Natural killer cell treated with Interleukin-12 subunit alpha and Interleukin-12 subunit beta and Interleukin-15 and Interleukin-18, amount 100 ng/mL, for 72 hours (primary cell): ENCODE data around the gene CAPN2. TPM values are rescaled to one million over a fixed set of nuclear protein-coding genes. Genes with fewer than 3 reads are reported as not detected.
A peak's percentile ranks its signal among the peaks of the same experiment; 100 is the strongest.

Experiments
- ATAC-seq, 2 donors: fragments of 150-1000 bp; cut with Tn5 transposase in 1 of 2; sonication (Bioruptor Pico), chemical (Tn5 transposase) in 1 of 2; 2 replicates each; pipeline ENCODE4 v1.10.0; 2021
- DNase-seq: peaks from one replicate; pipeline ENCODE4 v3.0.0; 2022; ENCODE audit warnings: low spot score
- H3K27ac Mint-ChIP-seq, 2 donors: 1 replicate in 1 of 2; 2 replicates in 1 of 2; pipeline ENCODE4 v1.8.0; 2022; ENCODE audit warnings: mixed read lengths in 2 of 2, mild to moderate bottlenecking in 1 of 2, moderate library complexity in 1 of 2
- H3K27me3 Mint-ChIP-seq, 2 donors: 1 replicate in 1 of 2; 2 replicates in 1 of 2; pipeline ENCODE4 v1.8.0; 2022; ENCODE audit warnings: mixed read lengths in 2 of 2
- H3K36me3 Mint-ChIP-seq: one replicate; pipeline ENCODE4 v1.8.0; 2022; ENCODE audit warnings: mixed read lengths
- H3K4me1 Mint-ChIP-seq, 2 donors: 1 replicate in 1 of 2; 2 replicates in 1 of 2; pipeline ENCODE4 v1.8.0; 2022; ENCODE audit warnings: low read depth in 2 of 2, mixed read lengths in 2 of 2, mild to moderate bottlenecking in 1 of 2
- H3K4me3 Mint-ChIP-seq: one replicate; pipeline ENCODE4 v1.8.0; 2022; ENCODE audit warnings: mixed read lengths
- H3K9me3 Mint-ChIP-seq: 2 replicates; pipeline ENCODE4 v1.8.0; 2022; ENCODE audit warnings: mixed read lengths
- total RNA-seq, 2 donors: library from RNA; stranded (reverse); gene quantifications; one replicate each; pipeline ENCODE4 v1.2.3, GENCODE V29; 2022

Gene CAPN2
- total RNA-seq, 2 donors from 2014 or later: 29.2 to 39.1 TPM

DNA sequence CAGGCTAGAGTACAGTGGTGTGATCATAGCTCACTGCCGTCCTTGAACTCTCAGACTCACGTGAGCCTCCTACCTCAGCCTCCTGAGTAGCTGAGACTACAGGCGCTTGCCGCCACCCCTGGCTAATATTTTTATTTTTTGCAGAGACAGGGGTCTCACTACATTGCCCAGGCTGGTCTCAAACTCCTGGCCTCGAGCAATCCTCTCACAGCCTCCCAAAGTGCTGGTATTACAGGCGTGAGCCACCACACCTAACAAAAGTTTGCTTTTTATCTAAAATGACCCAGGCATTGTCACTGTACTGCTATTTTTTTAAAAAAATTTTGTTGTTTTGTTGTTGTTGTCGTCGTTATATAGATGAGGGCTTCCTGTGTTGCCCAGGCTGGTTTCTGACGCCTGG is 46.4 kb downstream of the CAPN2 start:
- no peak overlapping the region for H3K27ac Mint-ChIP-seq
- H3K27me3 Mint-ChIP-seq: no peaks in the 10 kb centered on the region
- H3K4me1 Mint-ChIP-seq: peaks cover 0 to 6% of the 10 kb centered on the region in 2 donors
- no peak overlapping the region for H3K4me3 Mint-ChIP-seq
- no peaks in the 10 kb centered on the region for H3K36me3 Mint-ChIP-seq
- no peaks in the 10 kb centered on the region for H3K9me3 Mint-ChIP-seq
- ATAC-seq (no peak), DNase-seq (no peak)

DNA sequence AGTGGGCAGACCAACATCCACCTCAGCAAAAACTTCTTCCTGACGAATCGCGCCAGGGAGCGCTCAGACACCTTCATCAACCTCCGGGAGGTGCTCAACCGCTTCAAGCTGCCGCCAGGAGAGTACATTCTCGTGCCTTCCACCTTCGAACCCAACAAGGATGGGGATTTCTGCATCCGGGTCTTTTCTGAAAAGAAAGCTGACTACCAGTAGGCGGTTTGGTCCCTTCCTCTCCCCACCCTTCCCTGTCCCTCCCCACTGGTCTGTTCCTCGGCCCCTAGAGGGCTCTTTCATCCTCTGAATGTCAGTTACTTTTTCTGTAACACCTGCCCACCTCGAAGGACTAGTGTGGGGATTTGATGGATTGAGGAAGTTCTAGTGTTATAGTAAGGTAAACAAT is 46.9 kb downstream of the CAPN2 start:
- H3K4me1 Mint-ChIP-seq: peaks cover 0 to 6% of the 10 kb centered on the region in 2 donors
- no peak overlapping the region for H3K4me3 Mint-ChIP-seq
- no peaks in the 10 kb centered on the region for H3K27me3 Mint-ChIP-seq
- ATAC-seq (no peak), DNase-seq (no peak)
- no peaks in the 10 kb centered on the region for H3K36me3 Mint-ChIP-seq
- H3K9me3 Mint-ChIP-seq: no peaks in the 10 kb centered on the region
- H3K27ac Mint-ChIP-seq: no peak overlapping the region

DNA sequence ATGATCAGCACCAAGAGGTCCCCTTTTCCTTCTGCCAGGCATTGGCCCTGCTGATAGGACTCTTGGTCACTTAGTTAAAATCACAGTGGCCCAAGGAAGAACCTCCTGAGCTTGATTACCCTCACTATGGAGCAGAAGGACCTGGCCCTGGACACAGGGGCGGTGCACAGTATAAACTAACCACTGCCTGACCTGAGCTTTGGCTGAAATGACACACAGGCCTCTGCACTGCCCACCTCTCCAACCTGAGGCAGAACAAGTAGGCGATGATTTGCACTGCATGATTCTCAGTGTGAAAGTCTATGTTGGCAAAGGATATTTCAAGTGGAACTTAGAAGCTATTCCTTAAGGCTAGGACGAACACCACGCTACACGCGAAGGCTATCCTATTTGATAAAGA is 48.5 kb downstream of the CAPN2 start:
- H3K36me3 Mint-ChIP-seq: no peaks in the 10 kb centered on the region
- DNase-seq (no peak), ATAC-seq (no peak)
- peaks cover 0 to 6% of the 10 kb centered on the region in 2 donors for H3K4me1 Mint-ChIP-seq
- H3K4me3 Mint-ChIP-seq: no peak overlapping the region
- H3K27me3 Mint-ChIP-seq: no peaks in the 10 kb centered on the region
- H3K27ac Mint-ChIP-seq: no peak overlapping the region
- no peaks in the 10 kb centered on the region for H3K9me3 Mint-ChIP-seq

DNA sequence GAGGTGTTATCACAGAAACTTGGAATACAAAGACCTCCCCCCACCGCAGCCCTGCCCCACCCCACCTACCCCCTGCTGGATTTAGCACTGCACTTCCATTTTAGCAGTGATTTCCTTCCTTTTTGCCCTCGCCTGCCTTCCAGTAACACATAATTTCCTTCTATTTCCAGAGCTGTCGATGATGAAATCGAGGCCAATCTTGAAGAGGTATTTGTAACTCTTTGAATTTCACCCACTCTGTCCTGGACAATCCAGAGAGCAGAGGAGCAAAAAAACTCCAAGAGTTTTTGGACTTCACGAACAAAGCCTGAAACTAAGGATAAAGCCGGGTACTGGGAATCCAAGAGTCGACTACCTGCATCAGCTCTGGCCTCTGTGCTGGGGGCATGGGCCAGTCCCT is 49.1 kb downstream of the CAPN2 start:
- no peak for DNase-seq
- Mint-ChIP-seq H3K27ac (peak overlapping the region in 1 of 2 donors; percentile 48), H3K36me3 (no peaks in the 10 kb centered on the region), H3K4me3 (no peak overlapping the region), H3K27me3 (no peaks in the 10 kb centered on the region), H3K9me3 (no peaks in the 10 kb centered on the region), H3K4me1 (peaks cover 0 to 9% of the 10 kb centered on the region in 2 donors)
- no peak for ATAC-seq

DNA sequence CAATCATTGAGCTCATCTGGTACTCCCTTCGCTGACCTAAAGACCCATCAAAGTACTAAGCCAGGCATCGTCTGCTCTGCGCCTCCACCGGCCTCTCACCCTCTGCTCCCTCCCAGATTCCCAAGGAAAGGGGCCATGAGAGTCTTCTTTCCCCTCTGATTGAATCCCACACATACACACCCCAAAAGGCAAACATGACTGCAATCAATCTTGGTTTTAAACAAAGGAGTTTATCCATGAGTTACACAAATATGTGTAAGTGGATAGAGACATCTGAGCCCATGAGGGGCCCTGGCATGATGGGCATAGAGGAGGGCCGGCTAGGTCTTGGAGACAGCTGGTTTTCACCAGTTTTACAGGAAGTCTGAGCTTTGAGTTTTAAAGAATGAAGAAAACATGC is 50.9 kb downstream of the CAPN2 start:
- Mint-ChIP-seq H3K4me1 (peaks cover 0 to 9% of the 10 kb centered on the region in 2 donors), H3K27me3 (no peaks in the 10 kb centered on the region), H3K36me3 (no peaks in the 10 kb centered on the region), H3K27ac (no peak overlapping the region), H3K9me3 (no peaks in the 10 kb centered on the region), H3K4me3 (no peak overlapping the region)
- no peak for DNase-seq
- ATAC-seq: no peak

DNA sequence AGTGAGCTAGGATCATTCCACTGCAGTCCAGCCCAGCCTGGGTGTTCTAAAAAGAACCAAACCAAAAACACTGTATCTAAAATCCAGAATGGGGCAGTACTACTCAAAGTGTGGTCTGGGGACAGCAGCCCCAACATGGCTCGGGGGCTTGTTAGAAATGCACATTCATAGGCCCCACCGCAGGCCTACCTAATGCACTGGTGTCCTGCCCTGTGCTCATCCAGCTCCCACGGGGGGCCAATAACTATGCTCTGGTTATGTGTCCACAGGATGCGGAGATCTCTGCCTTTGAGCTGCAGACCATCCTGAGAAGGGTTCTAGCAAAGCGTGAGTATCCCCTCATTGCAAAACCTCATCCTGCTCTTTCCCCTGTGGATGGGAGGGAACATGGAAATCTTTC is 51.5 kb downstream of the CAPN2 start:
- H3K9me3 Mint-ChIP-seq: no peaks in the 10 kb centered on the region
- no peak overlapping the region for H3K4me3 Mint-ChIP-seq
- ATAC-seq (no peak), DNase-seq (no peak)
- H3K36me3 Mint-ChIP-seq: no peaks in the 10 kb centered on the region
- no peak overlapping the region for H3K27ac Mint-ChIP-seq
- H3K27me3 Mint-ChIP-seq: no peaks in the 10 kb centered on the region
- H3K4me1 Mint-ChIP-seq: peaks cover 0 to 9% of the 10 kb centered on the region in 2 donors

DNA sequence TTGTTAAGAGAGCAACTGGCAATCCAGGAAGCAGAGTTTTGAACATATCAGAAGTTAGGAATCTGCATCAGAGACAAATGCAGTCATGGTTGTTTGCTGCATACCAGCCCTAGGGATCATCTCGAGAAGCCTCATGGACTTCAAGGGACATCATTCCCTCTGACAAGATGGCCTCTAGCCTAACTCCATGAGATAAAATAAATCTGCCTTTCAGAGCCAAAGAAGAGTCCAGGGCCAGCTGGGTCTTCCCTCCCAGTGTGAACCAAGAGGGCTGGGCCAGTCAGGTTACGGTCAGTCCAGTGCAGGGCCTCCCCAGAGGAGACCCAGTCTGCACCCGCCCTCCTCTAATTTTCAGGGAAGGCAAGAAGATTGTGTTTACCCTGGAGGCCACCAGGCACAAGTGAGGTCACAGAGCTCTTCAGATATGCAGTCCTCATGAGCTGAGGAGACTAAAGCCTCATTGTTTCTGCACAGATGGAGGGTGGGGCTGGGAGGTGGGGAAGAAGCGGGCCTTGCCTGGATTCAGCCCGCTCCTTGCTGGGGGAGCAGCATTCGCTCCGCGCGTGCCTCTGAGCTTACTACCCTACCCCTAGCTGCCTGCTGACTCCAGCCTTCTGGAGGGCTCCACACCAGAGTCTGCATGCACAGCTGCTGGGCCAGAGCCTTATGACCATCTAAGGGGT is 52.8 kb downstream of the CAPN2 start:
- H3K4me3 Mint-ChIP-seq: no peak overlapping the region

DNA sequence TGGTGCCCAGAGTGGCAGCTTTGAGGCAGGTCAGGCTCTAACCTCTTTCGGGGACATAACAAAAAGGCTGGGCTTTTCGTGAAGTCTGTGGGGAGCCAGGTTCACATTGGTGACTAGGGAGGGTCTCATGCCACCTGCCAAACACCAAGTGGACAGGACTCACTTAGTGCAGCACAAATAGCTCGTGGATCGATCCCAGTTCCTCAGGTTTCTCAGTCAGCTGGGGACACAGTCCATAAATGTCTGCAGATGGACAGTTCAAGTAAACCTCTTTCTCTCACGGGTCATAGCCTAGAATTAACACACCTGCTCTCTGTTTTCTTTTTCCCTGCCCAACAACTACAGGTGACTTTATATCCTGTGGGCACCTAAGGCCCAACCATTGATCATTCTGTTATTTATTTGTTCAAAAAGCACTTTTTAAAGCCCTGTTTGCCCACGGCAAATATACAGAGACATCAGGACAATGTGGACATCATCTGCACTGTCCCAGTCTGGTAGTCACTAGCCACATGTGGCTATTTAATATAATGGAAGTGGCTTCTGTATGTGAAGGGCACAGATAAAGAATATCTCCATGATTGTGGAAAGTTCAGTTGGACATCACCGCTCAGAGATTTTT is 53.5 kb downstream of the CAPN2 start:
- Mint-ChIP-seq H3K4me3 (no peak overlapping the region), H3K27me3 (no peaks in the 10 kb centered on the region), H3K9me3 (no peaks in the 10 kb centered on the region), H3K27ac (peak overlapping the region in 1 of 2 donors; percentile 38), H3K36me3 (peaks cover 10% of the 10 kb centered on the region), H3K4me1 (peaks cover 0 to 10% of the 10 kb centered on the region in 2 donors)
- DNase-seq: no peak
- ATAC-seq: no peak

More for the DNA sequence above, 52.8 kb downstream of the CAPN2 start:
- ATAC-seq (peak; percentile 36 to 53), DNase-seq (no peak)
- H3K36me3 Mint-ChIP-seq: peaks cover 9% of the 10 kb centered on the region
- peaks cover 0 to 10% of the 10 kb centered on the region in 2 donors for H3K4me1 Mint-ChIP-seq
- H3K9me3 Mint-ChIP-seq: no peaks in the 10 kb centered on the region
- no peak overlapping the region for H3K27ac Mint-ChIP-seq
- H3K27me3 Mint-ChIP-seq: no peaks in the 10 kb centered on the region

DNA sequence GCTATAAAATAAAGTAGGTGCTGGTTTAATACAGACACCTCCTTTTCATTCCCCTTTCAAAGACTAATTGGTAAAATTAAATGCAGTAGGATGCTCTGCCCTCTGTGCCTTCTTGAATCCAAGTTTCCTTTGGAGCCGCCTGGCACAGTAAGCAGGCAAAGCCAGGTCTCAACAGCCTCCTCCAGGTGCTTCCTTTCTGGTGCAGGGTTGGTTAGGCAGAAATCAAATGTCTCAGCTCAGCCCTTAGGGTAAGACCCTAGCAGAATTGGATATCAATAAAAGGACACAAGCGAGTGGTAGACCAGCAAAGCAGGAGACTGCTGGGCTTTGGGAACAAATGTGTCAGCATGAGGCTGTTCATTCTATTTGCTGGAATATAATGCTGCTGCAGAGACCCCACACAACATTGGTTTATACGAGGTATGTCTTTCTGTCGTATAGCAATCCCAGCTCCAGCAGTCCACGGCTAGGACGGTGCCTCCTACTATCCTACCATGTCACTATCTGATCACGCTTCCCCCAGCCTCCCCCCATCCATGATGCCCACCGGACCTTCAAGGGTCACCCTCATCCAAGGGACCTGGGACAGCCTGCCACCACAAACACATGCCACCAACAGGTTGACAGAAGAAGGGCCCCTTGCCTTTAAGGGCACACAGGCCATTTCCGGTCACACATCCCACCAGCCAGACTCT is 58.4 kb downstream of the CAPN2 start:
- Mint-ChIP-seq H3K4me3 (no peak overlapping the region), H3K4me1 (peaks cover 17 to 18% of the 10 kb centered on the region in 2 donors), H3K27me3 (no peaks in the 10 kb centered on the region), H3K9me3 (no peaks in the 10 kb centered on the region), H3K27ac (peak overlapping the region; percentile 8 to 73), H3K36me3 (peaks cover 26% of the 10 kb centered on the region)
- DNase-seq (no peak), ATAC-seq (no peak)

DNA sequence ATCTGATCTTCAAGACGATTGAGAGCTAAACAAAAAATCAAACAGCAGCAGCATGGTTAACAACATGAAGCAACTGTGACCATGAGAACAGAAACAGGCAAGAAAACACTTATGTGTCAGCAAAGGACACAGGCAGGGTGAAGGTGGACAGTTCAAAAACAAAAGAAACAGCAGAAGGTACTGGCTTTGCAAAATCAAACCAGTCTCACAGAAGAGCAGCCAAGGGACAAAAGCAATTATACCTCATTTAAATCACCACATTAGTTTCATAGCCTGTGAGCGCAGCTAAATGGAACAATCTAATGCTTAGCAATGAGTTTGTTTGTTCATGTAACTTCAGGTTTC is 59.1 kb downstream of the CAPN2 start:
- Mint-ChIP-seq H3K4me1 (peaks cover 20 to 25% of the 10 kb centered on the region in 2 donors), H3K9me3 (no peaks in the 10 kb centered on the region), H3K36me3 (peaks cover 26% of the 10 kb centered on the region), H3K27ac (peak overlapping the region; percentile 2 to 8), H3K4me3 (no peak overlapping the region), H3K27me3 (no peaks in the 10 kb centered on the region)
- ATAC-seq (no peak), DNase-seq (no peak)

DNA sequence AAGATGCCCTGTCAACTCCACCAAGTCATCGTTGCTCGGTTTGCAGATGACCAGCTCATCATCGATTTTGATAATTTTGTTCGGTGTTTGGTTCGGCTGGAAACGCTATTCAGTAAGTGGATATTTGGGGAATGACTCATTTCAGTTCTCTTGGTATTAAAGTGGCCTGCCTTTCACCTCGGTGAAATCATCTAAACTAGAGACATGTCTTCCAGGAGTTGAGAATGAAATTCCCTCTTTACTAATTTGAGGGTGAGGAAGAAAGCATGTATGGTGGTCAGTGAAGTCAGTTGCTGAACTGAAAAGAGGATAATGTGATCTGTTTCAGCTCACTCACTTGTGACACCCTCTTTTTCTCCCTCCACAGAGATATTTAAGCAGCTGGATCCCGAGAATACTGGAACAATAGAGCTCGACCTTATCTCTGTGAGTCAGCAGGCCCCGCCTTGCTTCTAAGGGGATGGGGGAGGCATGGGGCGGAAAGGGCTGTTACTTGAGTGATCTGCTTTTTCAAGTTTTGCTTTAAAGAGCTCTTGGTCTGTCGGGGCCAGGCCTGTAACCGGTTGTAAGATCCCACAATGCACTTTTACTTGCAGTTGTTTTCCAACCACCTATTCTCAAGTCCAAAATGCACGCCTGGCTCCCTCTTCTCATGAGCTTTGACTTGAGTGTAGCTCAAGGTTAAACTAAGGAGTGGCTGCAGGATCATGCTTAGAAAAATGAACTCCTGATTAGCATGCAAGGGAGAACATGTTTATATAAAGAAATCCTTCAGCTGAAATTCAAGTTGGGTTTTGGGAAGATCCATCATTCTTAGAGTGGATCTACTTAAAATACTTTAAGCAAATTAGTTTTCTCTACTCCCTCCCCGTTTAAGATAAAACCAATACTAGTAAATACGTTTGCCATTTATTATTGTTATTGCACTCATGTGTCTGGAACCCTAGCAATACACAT is 59.8 kb downstream of the CAPN2 start:
- peaks cover 28% of the 10 kb centered on the region for H3K36me3 Mint-ChIP-seq
- ATAC-seq (peak in 1 of 2 donors; percentile 31), DNase-seq (no peak)
- peaks cover 25 to 31% of the 10 kb centered on the region in 2 donors for H3K4me1 Mint-ChIP-seq
- no peak overlapping the region for H3K4me3 Mint-ChIP-seq
- H3K27ac Mint-ChIP-seq: peak overlapping the region; percentile 8 to 33
- H3K9me3 Mint-ChIP-seq: no peaks in the 10 kb centered on the region
- no peaks in the 10 kb centered on the region for H3K27me3 Mint-ChIP-seq

DNA sequence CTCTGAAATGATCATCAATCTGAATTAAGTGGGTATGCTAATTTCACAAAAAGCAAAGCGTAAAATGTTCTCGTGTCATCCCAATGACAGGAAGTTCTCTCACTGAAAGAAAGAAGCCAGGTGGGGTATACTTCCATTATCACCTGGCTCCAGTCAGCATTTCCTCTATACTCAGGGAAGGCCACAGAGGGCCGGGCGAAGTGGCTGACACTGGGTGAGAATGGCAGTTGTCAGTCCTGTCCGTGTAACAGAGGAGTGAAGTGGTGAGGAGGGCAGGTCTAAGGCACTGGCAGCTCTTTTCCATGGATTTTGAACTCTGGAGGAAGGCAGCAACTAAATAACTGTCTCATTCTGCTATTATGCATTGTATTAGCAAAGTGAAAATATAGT is 60.4 kb downstream of the CAPN2 start:
- H3K4me3 Mint-ChIP-seq: no peak overlapping the region

DNA sequence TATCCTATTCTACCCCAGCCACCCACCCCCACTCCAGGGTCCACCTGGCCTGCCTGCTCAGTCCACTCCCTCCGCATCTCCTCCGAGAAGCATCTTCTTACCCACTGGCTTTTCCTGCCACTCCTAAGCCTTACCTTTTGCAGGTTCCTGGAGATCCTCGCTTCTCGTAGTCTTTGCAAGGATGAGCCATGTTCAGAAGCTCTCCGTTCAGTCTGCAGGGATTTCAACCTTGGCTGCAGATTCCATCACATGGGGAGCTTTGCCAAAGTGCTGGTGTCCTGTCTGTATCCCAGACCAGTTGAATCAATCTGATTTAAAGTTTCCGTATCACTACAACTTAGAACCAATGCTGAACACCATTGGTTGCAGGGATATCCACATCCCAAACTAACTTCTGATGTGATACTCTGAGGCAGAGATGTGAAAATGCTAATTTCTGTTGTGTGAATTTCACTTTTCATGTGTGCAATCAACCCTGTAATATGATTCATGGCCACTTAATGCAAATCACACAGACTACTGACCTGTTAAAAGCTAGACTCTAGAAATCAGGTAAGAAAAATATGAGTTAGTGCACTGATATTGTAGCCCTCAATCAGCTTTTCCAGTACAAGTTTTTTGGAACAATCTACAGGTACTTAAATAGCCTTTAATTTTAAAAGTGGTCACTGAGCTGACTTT is 61.9 kb downstream of the CAPN2 start:
- no peaks in the 10 kb centered on the region for H3K27me3 Mint-ChIP-seq
- ATAC-seq: no peak
- DNase-seq: no peak
- H3K4me1 Mint-ChIP-seq: peaks cover 30 to 37% of the 10 kb centered on the region in 2 donors
- peaks cover 39% of the 10 kb centered on the region for H3K36me3 Mint-ChIP-seq
- H3K27ac Mint-ChIP-seq: peak overlapping the region; percentile 53 to 74
- no peaks in the 10 kb centered on the region for H3K9me3 Mint-ChIP-seq
- H3K4me3 Mint-ChIP-seq: no peak overlapping the region

More for the DNA sequence above, 60.4 kb downstream of the CAPN2 start:
- Mint-ChIP-seq H3K27me3 (no peaks in the 10 kb centered on the region), H3K36me3 (peaks cover 33% of the 10 kb centered on the region), H3K9me3 (no peaks in the 10 kb centered on the region), H3K4me1 (peaks cover 30 to 37% of the 10 kb centered on the region in 2 donors), H3K27ac (peak overlapping the region; percentile 8 to 33)
- ATAC-seq (no peak), DNase-seq (no peak)
